ENCODE data around the gene MAPK4. TPM values are rescaled to one million over a fixed set of nuclear protein-coding genes. Genes with fewer than 3 reads are reported as not detected.

Gene MAPK4
- total RNA-seq, 6 experiments from 2014 or later, result not detected

GRCh38 chr18:50680966-50681365 lies 121.1 kb downstream of the MAPK4 start:
- no peaks in the 10 kb centered on the region for H3K36me3 Mint-ChIP-seq (ENCODE audit: low read depth)
- H3K27ac Mint-ChIP-seq, result no peak overlapping the region
- no peak for DNase-seq
- H3K4me3 Mint-ChIP-seq, result no peak overlapping the region
- peaks cover 23% of the 10 kb centered on the region for H3K9me3 Mint-ChIP-seq
- no peaks in the 10 kb centered on the region for H3K4me1 Mint-ChIP-seq (ENCODE audit: low read depth)
- peaks cover 3% of the 10 kb centered on the region for H3K27me3 Mint-ChIP-seq (ENCODE audit: insufficient read depth)
- TF ChIP-seq, protein P1, sequence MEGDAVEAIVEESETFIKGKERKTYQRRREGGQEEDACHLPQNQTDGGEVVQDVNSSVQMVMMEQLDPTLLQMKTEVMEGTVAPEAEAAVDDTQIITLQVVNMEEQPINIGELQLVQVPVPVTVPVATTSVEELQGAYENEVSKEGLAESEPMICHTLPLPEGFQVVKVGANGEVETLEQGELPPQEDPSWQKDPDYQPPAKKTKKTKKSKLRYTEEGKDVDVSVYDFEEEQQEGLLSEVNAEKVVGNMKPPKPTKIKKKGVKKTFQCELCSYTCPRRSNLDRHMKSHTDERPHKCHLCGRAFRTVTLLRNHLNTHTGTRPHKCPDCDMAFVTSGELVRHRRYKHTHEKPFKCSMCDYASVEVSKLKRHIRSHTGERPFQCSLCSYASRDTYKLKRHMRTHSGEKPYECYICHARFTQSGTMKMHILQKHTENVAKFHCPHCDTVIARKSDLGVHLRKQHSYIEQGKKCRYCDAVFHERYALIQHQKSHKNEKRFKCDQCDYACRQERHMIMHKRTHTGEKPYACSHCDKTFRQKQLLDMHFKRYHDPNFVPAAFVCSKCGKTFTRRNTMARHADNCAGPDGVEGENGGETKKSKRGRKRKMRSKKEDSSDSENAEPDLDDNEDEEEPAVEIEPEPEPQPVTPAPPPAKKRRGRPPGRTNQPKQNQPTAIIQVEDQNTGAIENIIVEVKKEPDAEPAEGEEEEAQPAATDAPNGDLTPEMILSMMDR (IDR thresholded peaks at IDR 0.05), result no peak

DNA sequence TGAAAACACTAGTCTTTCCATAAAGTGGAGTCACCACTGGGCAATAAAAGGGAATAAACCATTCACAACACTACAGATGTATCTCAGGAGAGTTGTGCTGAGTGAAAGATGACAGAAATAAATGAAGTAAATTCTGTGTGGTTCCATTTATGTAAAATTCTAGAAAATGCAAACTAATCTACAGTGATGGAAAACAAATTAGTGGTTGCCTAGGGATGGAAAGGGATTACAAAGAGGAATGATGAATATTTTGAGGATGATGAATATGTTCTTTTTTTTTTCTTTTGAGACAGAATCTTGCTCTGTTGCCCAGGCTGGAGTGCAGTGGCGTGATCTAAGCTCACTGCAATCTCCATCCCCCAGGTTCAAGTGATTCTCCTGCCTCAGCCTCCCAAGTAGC lies 123.0 kb downstream of the MAPK4 start:
- peaks cover 3% of the 10 kb centered on the region for H3K27me3 Mint-ChIP-seq (ENCODE audit: insufficient read depth)
- H3K36me3 Mint-ChIP-seq (ENCODE audit: low read depth), result no peaks in the 10 kb centered on the region
- no peaks in the 10 kb centered on the region for H3K4me1 Mint-ChIP-seq (ENCODE audit: low read depth)
- H3K4me3 Mint-ChIP-seq, result no peak overlapping the region
- H3K27ac Mint-ChIP-seq, result no peak overlapping the region
- no peak for DNase-seq
- H3K9me3 Mint-ChIP-seq, result peaks cover 19% of the 10 kb centered on the region; the same call in 1 of the 2 replicates
- TF ChIP-seq, protein P1 (IDR thresholded peaks at IDR 0.05), result no peak

GRCh38 chr18:50686409-50686808 lies 126.5 kb downstream of the MAPK4 start:
- Mint-ChIP-seq H3K27me3 (ENCODE audit: insufficient read depth) (no peaks in the 10 kb centered on the region; the same call in 1 of the 2 replicates), H3K9me3 (peaks cover 20% of the 10 kb centered on the region; the same call in 1 of the 2 replicates), H3K4me3 (no peak overlapping the region), H3K4me1 (ENCODE audit: low read depth) (no peaks in the 10 kb centered on the region), H3K27ac (no peak overlapping the region), H3K36me3 (ENCODE audit: low read depth) (no peaks in the 10 kb centered on the region)
- TF ChIP-seq, protein P1 (IDR thresholded peaks at IDR 0.05), result no peak
- DNase-seq, result no peak

DNA sequence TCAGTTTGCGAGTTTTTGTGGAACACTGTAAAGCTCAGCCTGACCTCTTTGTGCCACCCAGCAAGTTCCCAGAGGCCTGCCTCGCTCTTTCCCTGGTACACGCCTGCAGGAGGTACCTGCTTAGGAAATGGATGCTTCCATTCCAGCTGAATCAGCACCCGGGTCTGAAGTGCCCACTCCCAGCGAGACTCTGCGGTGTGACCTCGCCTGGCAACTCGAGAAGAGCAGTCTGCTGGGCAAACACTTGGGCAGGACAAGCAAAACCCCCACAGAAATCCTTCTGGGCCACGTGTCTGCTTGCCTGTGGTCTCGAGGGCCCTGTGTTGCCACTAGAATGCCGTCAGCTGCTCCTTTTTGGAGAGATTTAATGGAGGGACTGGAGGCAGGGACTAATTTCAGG lies 127.6 kb downstream of the MAPK4 start:
- no peaks in the 10 kb centered on the region; the same call in 1 of the 2 replicates for H3K27me3 Mint-ChIP-seq (ENCODE audit: insufficient read depth)
- H3K9me3 Mint-ChIP-seq, result peaks cover 20% of the 10 kb centered on the region; the same call in 1 of the 2 replicates
- DNase-seq, result no peak
- H3K36me3 Mint-ChIP-seq (ENCODE audit: low read depth), result no peaks in the 10 kb centered on the region
- TF ChIP-seq, protein P1 (IDR thresholded peaks at IDR 0.05), result no peak
- no peak overlapping the region for H3K4me3 Mint-ChIP-seq
- no peak overlapping the region for H3K27ac Mint-ChIP-seq
- H3K4me1 Mint-ChIP-seq (ENCODE audit: low read depth), result no peaks in the 10 kb centered on the region

GRCh38 chr18:50689578-50689977 lies 129.7 kb downstream of the MAPK4 start:
- TF ChIP-seq, protein P1 (IDR thresholded peaks at IDR 0.05), result no peak
- Mint-ChIP-seq H3K36me3 (ENCODE audit: low read depth) (no peaks in the 10 kb centered on the region), H3K4me3 (no peak overlapping the region), H3K9me3 (peaks cover 18% of the 10 kb centered on the region), H3K27me3 (ENCODE audit: insufficient read depth) (no peaks in the 10 kb centered on the region; the same call in 1 of the 2 replicates), H3K4me1 (ENCODE audit: low read depth) (no peaks in the 10 kb centered on the region), H3K27ac (no peak overlapping the region)
- no peak for DNase-seq

GRCh38 chr18:50694147-50694546 lies 134.3 kb downstream of the MAPK4 start:
- DNase-seq, result no peak
- peaks cover 33% of the 10 kb centered on the region for H3K9me3 Mint-ChIP-seq
- no peak overlapping the region for H3K4me3 Mint-ChIP-seq
- H3K27me3 Mint-ChIP-seq (ENCODE audit: insufficient read depth), result no peaks in the 10 kb centered on the region
- H3K4me1 Mint-ChIP-seq (ENCODE audit: low read depth), result no peaks in the 10 kb centered on the region
- no peaks in the 10 kb centered on the region for H3K36me3 Mint-ChIP-seq (ENCODE audit: low read depth)
- TF ChIP-seq, protein P1 (IDR thresholded peaks at IDR 0.05), result no peak
- H3K27ac Mint-ChIP-seq, result no peak overlapping the region

Measured in HFFc6 (cell line).